HepG2 (cell line): Measurements from ENCODE around the gene H3-3A. TPM values are rescaled to one million over a fixed set of nuclear protein-coding genes. Genes with fewer than 3 reads are reported as not detected.

Source experiments
- ATRX ChIP-seq: sonication (generic); formaldehyde crosslinking; IDR thresholded peaks from 2 replicates; pipeline ENCODE4 v1.4.0; 2020; ENCODE audit warnings: missing genetic modification reagents, borderline replicate concordance
- EEA1 ChIP-seq: sonication (generic); formaldehyde crosslinking; IDR thresholded peaks from 2 replicates; pipeline ENCODE4 v1.5.1; 2020; ENCODE audit warnings: mild to moderate bottlenecking, missing genetic modification reagents, borderline replicate concordance
- MLLT10 ChIP-seq: sonication (generic); formaldehyde crosslinking; IDR thresholded peaks from 2 replicates; pipeline ENCODE4 v1.4.0; 2020; ENCODE audit warnings: missing genetic modification reagents
- MYPOP ChIP-seq: sonication (generic); formaldehyde crosslinking; IDR thresholded peaks from 2 replicates; pipeline ENCODE4 v1.8.1; 2023; ENCODE audit warnings: mild to moderate bottlenecking, moderate library complexity, missing genetic modification reagents
- NBN ChIP-seq: fragments of 450-650 bp; conservative IDR thresholded peaks from 2 replicates; pipeline ENCODE4 v1.6.1; 2017
- NCOA5 ChIP-seq: sonication (generic); formaldehyde crosslinking; IDR thresholded peaks from 2 replicates; pipeline ENCODE4 v1.4.0; 2020; ENCODE audit warnings: missing genetic modification reagents
- SUZ12 ChIP-seq: fragments of 150-350 bp; IDR thresholded peaks from 2 replicates; pipeline ENCODE4 v1.6.1; 2014; ENCODE audit warnings: low read depth, low read length
- THRA ChIP-seq: sonication (generic); formaldehyde crosslinking; IDR thresholded peaks from 2 replicates; pipeline ENCODE4 v1.4.0; 2020; ENCODE audit warnings: missing genetic modification reagents, borderline replicate concordance
- ZEB1 ChIP-seq: IDR thresholded peaks from 2 replicates; pipeline ENCODE4 v1.6.1; 2012; ENCODE audit warnings: mild to moderate bottlenecking, low read depth, inconsistent platforms; ENCODE audit not compliant: insufficient replicate concordance
- ZFP36L2 ChIP-seq: sonication (generic); formaldehyde crosslinking; IDR thresholded peaks from 2 replicates; pipeline ENCODE4 v1.4.0; 2020; ENCODE audit warnings: missing genetic modification reagents
- ZHX2 ChIP-seq, 2 experiments: sonication (generic) in 1 of 2; formaldehyde crosslinking in 1 of 2; IDR thresholded peaks; 2 replicates each; pipeline versions ENCODE4 v1.6.1 to v1.9.0; 2014 to 2022; ENCODE audit warnings: antibody characterized with exemption in 1 of 2, borderline replicate concordance in 1 of 2, inconsistent platforms in 1 of 2, low read depth in 1 of 2, missing genetic modification reagents in 1 of 2
- ZNF33B ChIP-seq: sonication (generic); formaldehyde crosslinking; IDR thresholded peaks from 2 replicates; pipeline ENCODE4 v1.5.1; 2020; ENCODE audit warnings: mild to moderate bottlenecking, missing genetic modification reagents
- ZNF451 ChIP-seq: sonication (generic); formaldehyde crosslinking; IDR thresholded peaks from 2 replicates; pipeline ENCODE4 v1.5.0; 2020; ENCODE audit warnings: mild to moderate bottlenecking, missing genetic modification reagents
- ZNF792 ChIP-seq: IDR thresholded peaks from 2 replicates; pipeline ENCODE4 v1.6.1; 2016
- polyA plus RNA-seq, 8 experiments: library from polyadenylated mRNA; depleted of rRNA in 3 of 8; stranded (reverse) in 7 of 8; unstranded in 1 of 8; fragments of >200 nt; fragmentation: Illumina TruSeq in 4 of 8; extraction: Trizol in 4 of 8; gene quantifications; 2 replicates each; pipeline versions ENCODE4 v1.2.1 to v1.2.3, GENCODE V29; 2011 to 2016; ENCODE audit warnings: low read depth in 4 of 8, missing spikeins in 1 of 8, mixed read lengths in 1 of 8; ENCODE audit not compliant: insufficient read depth in 1 of 8
- total RNA-seq, 5 experiments: library from RNA; depleted of rRNA; stranded (reverse); fragments of >200 nt; fragmentation: Illumina TruSeq; extraction: Trizol; gene quantifications; 2 replicates each; pipeline ENCODE4 v1.2.3, GENCODE V29; 2016; ENCODE audit warnings: low read depth in 1 of 5
- TF ChIP-seq, protein P1 (sequence below): IDR thresholded peaks from 2 replicates; pipeline ENCODE4 v1.6.1; 2018; ENCODE audit warnings: missing genetic modification reagents, mild to moderate bottlenecking, missing compliant biosample characterization
- TF ChIP-seq, protein P2 (sequence below): sonication (generic); formaldehyde crosslinking; IDR thresholded peaks from 2 replicates; pipeline ENCODE4 v1.8.0; 2022; ENCODE audit warnings: missing genetic modification reagents, mild to moderate bottlenecking, moderate library complexity, borderline replicate concordance

Gene H3-3A
- total and polyA plus RNA-seq, 2 of the 13 experiments (the other 11 are each of a cell fraction or from before 2014, with no cell fraction given), result 221 to 320 TPM

GRCh38 chr1:226062558-226063223, at the start of gene H3-3A (continued):
- TF ChIP-seq THRA (CRISPR knock-in tag) (no peak), MLLT10 (CRISPR knock-in tag) (no peak), ATRX (CRISPR knock-in tag) (no peak), ZFP36L2 (CRISPR knock-in tag) (no peak), ZNF33B (no peak), ZNF451 (CRISPR knock-in tag) (0 out of 2 replicates have a peak, but pooled peaks have one; percentile 66), NBN (no peak), ZHX2 (IDR thresholded peaks at IDR 0.05; ENCODE audit: low read depth) (peak; percentile 76), ZHX2 (CRISPR knock-in tag; IDR thresholded peaks at IDR 0.05; ENCODE audit: borderline replicate concordance) (no peak), SUZ12 (no peak), ZNF792 (CRISPR knock-in tag) (peak; percentile 47; the same call in 1 of the 2 replicates), NCOA5 (CRISPR knock-in tag) (no peak), ZEB1 (no peak), MYPOP (CRISPR knock-in tag) (peak; percentile 83), EEA1 (CRISPR knock-in tag) (no peak)
- TF ChIP-seq, protein P1, sequence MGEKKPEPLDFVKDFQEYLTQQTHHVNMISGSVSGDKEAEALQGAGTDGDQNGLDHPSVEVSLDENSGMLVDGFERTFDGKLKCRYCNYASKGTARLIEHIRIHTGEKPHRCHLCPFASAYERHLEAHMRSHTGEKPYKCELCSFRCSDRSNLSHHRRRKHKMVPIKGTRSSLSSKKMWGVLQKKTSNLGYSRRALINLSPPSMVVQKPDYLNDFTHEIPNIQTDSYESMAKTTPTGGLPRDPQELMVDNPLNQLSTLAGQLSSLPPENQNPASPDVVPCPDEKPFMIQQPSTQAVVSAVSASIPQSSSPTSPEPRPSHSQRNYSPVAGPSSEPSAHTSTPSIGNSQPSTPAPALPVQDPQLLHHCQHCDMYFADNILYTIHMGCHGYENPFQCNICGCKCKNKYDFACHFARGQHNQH (CRISPR knock-in tag), result peak; percentile 59; the same call in 1 of the 2 replicates
- TF ChIP-seq, protein P2, sequence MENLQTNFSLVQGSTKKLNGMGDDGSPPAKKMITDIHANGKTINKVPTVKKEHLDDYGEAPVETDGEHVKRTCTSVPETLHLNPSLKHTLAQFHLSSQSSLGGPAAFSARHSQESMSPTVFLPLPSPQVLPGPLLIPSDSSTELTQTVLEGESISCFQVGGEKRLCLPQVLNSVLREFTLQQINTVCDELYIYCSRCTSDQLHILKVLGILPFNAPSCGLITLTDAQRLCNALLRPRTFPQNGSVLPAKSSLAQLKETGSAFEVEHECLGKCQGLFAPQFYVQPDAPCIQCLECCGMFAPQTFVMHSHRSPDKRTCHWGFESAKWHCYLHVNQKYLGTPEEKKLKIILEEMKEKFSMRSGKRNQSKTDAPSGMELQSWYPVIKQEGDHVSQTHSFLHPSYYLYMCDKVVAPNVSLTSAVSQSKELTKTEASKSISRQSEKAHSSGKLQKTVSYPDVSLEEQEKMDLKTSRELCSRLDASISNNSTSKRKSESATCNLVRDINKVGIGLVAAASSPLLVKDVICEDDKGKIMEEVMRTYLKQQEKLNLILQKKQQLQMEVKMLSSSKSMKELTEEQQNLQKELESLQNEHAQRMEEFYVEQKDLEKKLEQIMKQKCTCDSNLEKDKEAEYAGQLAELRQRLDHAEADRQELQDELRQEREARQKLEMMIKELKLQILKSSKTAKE (CRISPR knock-in tag), result peak; percentile 38; the same call in 1 of the 2 replicates
